H1 (cell line): Measurements from ENCODE around the gene MYO7B. TPM values are rescaled to one million over a fixed set of nuclear protein-coding genes. Genes with fewer than 3 reads are reported as not detected.

Experiments used
- CTCF ChIA-PET: fragments of 300-600 bp; sonication (Branson Sonifier 250); formaldehyde crosslinking; loops from one replicate; lab custom pipeline; 2021; ENCODE audit not compliant: partially characterized antibody; lab: Charles Lee
- POLR2A ChIA-PET: fragments of 300-600 bp; sonication (Branson Sonifier 250); formaldehyde crosslinking; loops from one replicate; lab custom pipeline; 2021; ENCODE audit warnings: inconsistent platforms; ENCODE audit not compliant: partially characterized antibody; lab: Charles Lee
- DNase-seq, 2 experiments: peaks; one replicate each; pipeline versions ENCODE4 v3.0.0 to v3.0.0-alpha.2; 2010 to 2022; ENCODE audit warnings: low spot score in 2 of 2, low read depth in 1 of 2, mixed read lengths in 1 of 2
- FAIRE-seq: peaks from 2 replicates; lab custom pipeline; 2011; peaks lifted over from hg19 to GRCh38; lab: Jason Lieb, UNC
- H2AFZ ChIP-seq: 2 replicates; pipeline ENCODE4 v1.8.1; 2012; ENCODE audit warnings: low read length, inconsistent platforms
- H2AK5ac ChIP-seq: 2 replicates; pipeline ENCODE4 v1.6.1; 2013; ENCODE audit warnings: low read depth, low read length
- H2BK120ac ChIP-seq: replicated peaks from 2 replicates; pipeline ENCODE3; 2013; ENCODE audit warnings: low read depth, low read length, inconsistent platforms
- H2BK12ac ChIP-seq: 2 replicates; pipeline ENCODE4 v1.6.1; 2013; ENCODE audit warnings: low read depth, low read length
- H2BK15ac ChIP-seq: 2 replicates; pipeline ENCODE4 v1.6.1; 2013; ENCODE audit warnings: low read length
- H2BK20ac ChIP-seq: 2 replicates; pipeline ENCODE4 v1.6.1; 2013; ENCODE audit warnings: low read length
- H2BK5ac ChIP-seq: 2 replicates; pipeline ENCODE4 v1.6.1; 2013; ENCODE audit warnings: low read depth, low read length
- H3K14ac ChIP-seq: 2 replicates; pipeline ENCODE4 v1.6.1; 2013; ENCODE audit warnings: inconsistent platforms; ENCODE audit not compliant: insufficient read length
- H3K18ac ChIP-seq: 2 replicates; pipeline ENCODE4 v1.6.1; 2013; ENCODE audit warnings: low read length; ENCODE audit errors: extremely low read depth
- H3K23ac ChIP-seq: 2 replicates; pipeline ENCODE4 v1.6.1; 2013; ENCODE audit warnings: inconsistent platforms; ENCODE audit not compliant: insufficient read length
- H3K23me2 ChIP-seq: 2 replicates; pipeline ENCODE4 v1.6.1; 2013; ENCODE audit warnings: low read depth, low read length
- H3K27ac ChIP-seq: 2 replicates; pipeline ENCODE4 v1.6.1; 2011; ENCODE audit warnings: low read depth, low read length, inconsistent platforms
- H3K27me3 ChIP-seq, 4 experiments: replicated peaks in 1 of 4; 1 replicate in 1 of 4; 2 replicates in 3 of 4; pipeline versions ENCODE4 v1.6.1 to v1.8.1; 2011 to 2013; ENCODE audit warnings: low read length in 3 of 4, mild to moderate bottlenecking in 3 of 4, inconsistent platforms in 2 of 4, mixed read lengths in 2 of 4, moderate library complexity in 1 of 4; ENCODE audit not compliant: control insufficient read depth in 3 of 4, insufficient read depth in 3 of 4; ENCODE audit errors: extremely low read depth in 1 of 4
- H3K36me3 ChIP-seq, 4 experiments: 2 replicates each; pipeline versions ENCODE4 v1.6.1 to v1.8.1; 2011 to 2013; ENCODE audit warnings: mild to moderate bottlenecking in 4 of 4, low read length in 3 of 4, moderate library complexity in 2 of 4, control low read depth in 1 of 4, inconsistent platforms in 1 of 4; ENCODE audit not compliant: insufficient read depth in 4 of 4, control insufficient read depth in 2 of 4
- H3K4ac ChIP-seq: replicated peaks from 2 replicates; pipeline ENCODE3; 2013; ENCODE audit warnings: low read length, low read depth, mixed read lengths, inconsistent platforms; ENCODE audit not compliant: insufficient read length
- H3K4me1 ChIP-seq, 4 experiments: replicated peaks in 1 of 4; 1 replicate in 1 of 4; 2 replicates in 3 of 4; pipeline versions ENCODE4 v1.6.1 to v1.8.1; 2011 to 2013; ENCODE audit warnings: low read length in 3 of 4, inconsistent platforms in 2 of 4, mixed read lengths in 1 of 4; ENCODE audit not compliant: insufficient read depth in 4 of 4, control insufficient read depth in 3 of 4
- H3K4me2 ChIP-seq, 2 experiments: 2 replicates each; pipeline versions ENCODE4 v1.6.1 to v1.8.1; 2011 to 2013; ENCODE audit warnings: low read depth in 2 of 2, low read length in 2 of 2, control low read depth in 1 of 2, inconsistent platforms in 1 of 2, mild to moderate bottlenecking in 1 of 2; ENCODE audit not compliant: insufficient read depth in 1 of 2
- H3K4me3 ChIP-seq, 4 experiments: fragments of 200-600, 300-600 bp in 1 of 4; sonication (generic), shearing (Covaris generic), sonication (Bioruptor Twin) in 1 of 4; 2 replicates each; pipeline versions ENCODE4 v1.5.1 to v1.8.1; 2011 to 2016; ENCODE audit warnings: low read length in 4 of 4, low read depth in 3 of 4, control low read depth in 2 of 4, inconsistent platforms in 2 of 4, mild to moderate bottlenecking in 2 of 4, mixed read lengths in 1 of 4, moderate library complexity in 1 of 4; ENCODE audit not compliant: insufficient read depth in 2 of 4; ENCODE audit errors: extremely low read depth in 1 of 4
- H3K56ac ChIP-seq: replicated peaks from 2 replicates; pipeline ENCODE3; 2013; ENCODE audit warnings: low read depth, mild to moderate bottlenecking, mixed read lengths, low read length, inconsistent platforms; ENCODE audit not compliant: insufficient read length
- H3K79me1 ChIP-seq: 2 replicates; pipeline ENCODE4 v1.6.1; 2013; ENCODE audit warnings: low read depth, low read length, control low read depth
- H3K79me2 ChIP-seq, 2 experiments: 2 replicates each; pipeline versions ENCODE4 v1.6.1 to v1.8.1; 2012 to 2013; ENCODE audit warnings: low read length in 2 of 2, mild to moderate bottlenecking in 2 of 2, inconsistent platforms in 1 of 2; ENCODE audit not compliant: insufficient read depth in 2 of 2, control insufficient read depth in 1 of 2
- H3K9ac ChIP-seq, 4 experiments: replicated peaks in 1 of 4; 1 replicate in 1 of 4; 2 replicates in 3 of 4; pipeline versions ENCODE4 v1.6.1 to v1.8.1; 2011 to 2013; ENCODE audit warnings: low read depth in 3 of 4, low read length in 3 of 4, control low read depth in 2 of 4, mild to moderate bottlenecking in 2 of 4, moderate library complexity in 2 of 4, inconsistent platforms in 1 of 4; ENCODE audit errors: extremely low read depth in 1 of 4
- H3K9me3 ChIP-seq, 2 experiments: 2 replicates each; pipeline versions ENCODE4 v1.6.1 to v1.8.1; 2012 to 2013; ENCODE audit warnings: mild to moderate bottlenecking in 2 of 2, moderate library complexity in 2 of 2, control low read depth in 1 of 2, inconsistent platforms in 1 of 2, low read depth in 1 of 2, low read length in 1 of 2, mixed read lengths in 1 of 2; ENCODE audit not compliant: insufficient read depth in 2 of 2
- H4K20me1 ChIP-seq, 2 experiments: replicated peaks in 1 of 2; 2 replicates each; pipeline versions ENCODE3 to v1.8.1; 2011 to 2013; ENCODE audit warnings: inconsistent platforms in 2 of 2, low read length in 2 of 2, mild to moderate bottlenecking in 1 of 2; ENCODE audit not compliant: insufficient read depth in 2 of 2, control insufficient read depth in 1 of 2
- H4K5ac ChIP-seq: 2 replicates; pipeline ENCODE4 v1.6.1; 2013; ENCODE audit warnings: low read length, low read depth, mixed read lengths, inconsistent platforms; ENCODE audit not compliant: insufficient read length
- H4K8ac ChIP-seq: 2 replicates; pipeline ENCODE4 v1.8.0; 2013; ENCODE audit warnings: mild to moderate bottlenecking, moderate library complexity, low read length, inconsistent platforms; ENCODE audit not compliant: insufficient read depth; ENCODE audit errors: extremely low read depth
- H4K91ac ChIP-seq: replicated peaks from 2 replicates; pipeline ENCODE3; 2013; ENCODE audit warnings: low read length, mixed read lengths, inconsistent platforms; ENCODE audit not compliant: insufficient read length
- BACH1 ChIP-seq: IDR thresholded peaks from 2 replicates; pipeline ENCODE4 v1.6.1; 2012; ENCODE audit warnings: low read length, improper control_type of control experiment
- CBX5 ChIP-seq: fragments of 300-800, 300-1000 bp; sonication (generic); IDR thresholded peaks from 2 replicates; pipeline ENCODE4 v1.7.1; 2016; ENCODE audit warnings: antibody characterized with exemption, low read length, low read depth
- CTCF ChIP-seq, 3 experiments: IDR thresholded peaks; 1 replicate in 2 of 3; 2 replicates in 1 of 3; pipeline versions ENCODE4 v1.5.1 to v1.6.1; 2011; ENCODE audit warnings: low read length in 3 of 3, mild to moderate bottlenecking in 3 of 3, inconsistent platforms in 2 of 3, low read depth in 1 of 3, moderate library complexity in 1 of 3; ENCODE audit not compliant: insufficient read depth in 1 of 3; ENCODE audit errors: control extremely low read depth in 1 of 3
- EGR1 ChIP-seq: IDR thresholded peaks from 2 replicates; pipeline ENCODE4 v1.6.1; 2011; ENCODE audit warnings: low read depth, low read length, borderline replicate concordance
- KDM4A ChIP-seq: IDR thresholded peaks from one replicate; pipeline ENCODE4 v1.7.1; 2012; ENCODE audit warnings: low read depth, mild to moderate bottlenecking, moderate library complexity, low read length, inconsistent platforms; ENCODE audit not compliant: severe bottlenecking
- MAFK ChIP-seq: IDR thresholded peaks from 2 replicates; pipeline ENCODE4 v1.6.1; 2012; ENCODE audit warnings: low read depth, mild to moderate bottlenecking, improper control_type of control experiment, low read length
- POLR2A ChIP-seq, 2 experiments: IDR thresholded peaks; 1 replicate in 1 of 2; 2 replicates in 1 of 2; pipeline ENCODE4 v1.6.1; 2011; ENCODE audit warnings: low read depth in 2 of 2, low read length in 2 of 2, mild to moderate bottlenecking in 2 of 2; ENCODE audit errors: control extremely low read depth in 1 of 2
- RAD21 ChIP-seq, 2 experiments: IDR thresholded peaks in 1 of 2; conservative IDR thresholded peaks in 1 of 2; 2 replicates each; pipeline ENCODE4 v1.6.1; 2011; ENCODE audit warnings: low read depth in 2 of 2, low read length in 2 of 2, improper control_type of control experiment in 1 of 2, inconsistent platforms in 1 of 2, mild to moderate bottlenecking in 1 of 2, moderate library complexity in 1 of 2
- RXRA ChIP-seq: IDR thresholded peaks from 2 replicates; pipeline ENCODE4 v1.6.1; 2011; ENCODE audit warnings: low read depth, mild to moderate bottlenecking, low read length, moderate library complexity; ENCODE audit not compliant: insufficient read depth
- SIX5 ChIP-seq: IDR thresholded peaks from 2 replicates; pipeline ENCODE4 v1.6.1; 2011; ENCODE audit warnings: mild to moderate bottlenecking, low read depth, low read length
- TBP ChIP-seq: IDR thresholded peaks from 2 replicates; pipeline ENCODE4 v1.6.1; 2011; ENCODE audit warnings: low read depth, low read length, improper control_type of control experiment
- WGBS, 2 experiments: shearing (Covaris generic) in 1 of 2; methylation state at CpG; one replicate each; pipeline versions ENCODE4 v1.1.6 to v1.1.7; 2013 to 2015; ENCODE audit warnings: low lambda C conversion rate in 2 of 2, mixed read lengths in 2 of 2, inconsistent platforms in 1 of 2, low coverage in 1 of 2, missing lambda C conversion rate in 1 of 2; ENCODE audit not compliant: insufficient replicate concordance in 2 of 2, insufficient coverage in 1 of 2, insufficient read length in 1 of 2; ENCODE audit errors: extremely low coverage in 1 of 2, missing lambda C conversion rate in 1 of 2; 5-methylcytosine and 5-hydroxymethylcytosine counted together
- polyA plus RNA-seq, 7 experiments: library from polyadenylated mRNA; depleted of rRNA in 3 of 7; stranded (reverse) in 5 of 7; unstranded in 2 of 7; fragments of >200 nt in 5 of 7; fragments of 200-250 nt in 2 of 7; gene quantifications; 1 replicate in 5 of 7; 2 replicates in 1 of 7; 4 replicates in 1 of 7; pipeline versions ENCODE4 v1.2.1 to v1.2.3, GENCODE V29; 2011 to 2013; ENCODE audit warnings: missing spikeins in 2 of 7, mixed read lengths in 2 of 7
- total RNA-seq: library from RNA; stranded (reverse); fragmentation: NEBNext Ultra II Directional; extraction: Animal tissue kit (Norgen Biotek cat#: 25700); gene quantifications from 2 replicates; pipeline ENCODE4 v1.2.1, GENCODE V29; 2021
- TF ChIP-seq, protein P1 (sequence below): IDR thresholded peaks from 2 replicates; pipeline ENCODE4 v1.6.1; 2012; ENCODE audit warnings: inconsistent platforms

MYO7B gene
- total and polyA plus RNA-seq, 2 of the 8 experiments (the other 6 are each of a cell fraction or from before 2014, with no cell fraction given), result not detected

GRCh38 chr2:127503491-127503890 is 32.0 kb upstream of the MYO7B start:
- Histone ChIP-seq H3K36me3 (peaks cover 15 to 70% (median 47%) of the 10 kb centered on the region in 4 experiments), H3K14ac (no peak overlapping the region), H2BK120ac (no peak overlapping the region), H4K20me1 (peaks cover 0 to 5% of the 10 kb centered on the region in 2 experiments), H3K4me2 (no peak overlapping the region), H3K4me3 (no peak overlapping the region), H3K23ac (no peak overlapping the region), H3K27ac (no peak overlapping the region), H3K4me1 (no peaks in the 10 kb centered on the region), H2BK12ac (no peak overlapping the region), H3K79me2 (peaks cover 6 to 24% of the 10 kb centered on the region in 2 experiments), H3K9ac (no peak overlapping the region), H4K5ac (no peak overlapping the region), H3K18ac (no peak overlapping the region), H3K4ac (no peak overlapping the region), H3K56ac (no peak overlapping the region), H2BK20ac (no peak overlapping the region), H2AFZ (no peak overlapping the region), H2BK5ac (no peak overlapping the region), H3K9me3 (no peaks in the 10 kb centered on the region), H3K79me1 (peaks cover 5% of the 10 kb centered on the region; the same call in 1 of the 2 replicates), H3K27me3 (no peaks in the 10 kb centered on the region), H2BK15ac (no peak overlapping the region), H4K8ac (no peak overlapping the region), H4K91ac (no peak overlapping the region), H2AK5ac (no peak overlapping the region), H3K23me2 (no peaks in the 10 kb centered on the region)
- WGBS, 2 experiments, result 95% methylated on average over 2 of the region's 2 CpGs; no CpG with 5 or more reads in 1 of the 2 experiments
- CTCF ChIA-PET, result no interaction called here
- POLR2A ChIA-PET, result no interaction called here
- DNase-seq (no peak), FAIRE-seq (no peak)
- TF ChIP-seq KDM4A (no peak), CBX5 (no peak), CTCF (IDR thresholded peaks at IDR 0.05; ENCODE audit: control extremely low read depth in 1 of 3, insufficient read depth in 1 of 3, low read depth in 1 of 3, low read length in 3 of 3) (no peak), BACH1 (no peak), POLR2A (IDR thresholded peaks at IDR 0.05; ENCODE audit: control extremely low read depth in 1 of 2, low read depth in 2 of 2, low read length in 2 of 2) (no peak), RXRA (no peak), TBP (no peak), EGR1 (no peak), RAD21 (IDR thresholded peaks at IDR 0.05 in 1 of 2, conservative IDR thresholded peaks at IDR 0.05 in 1 of 2; ENCODE audit: low read depth in 2 of 2, low read length in 2 of 2) (no peak), SIX5 (no peak), MAFK (no peak)
- TF ChIP-seq, protein P1, sequence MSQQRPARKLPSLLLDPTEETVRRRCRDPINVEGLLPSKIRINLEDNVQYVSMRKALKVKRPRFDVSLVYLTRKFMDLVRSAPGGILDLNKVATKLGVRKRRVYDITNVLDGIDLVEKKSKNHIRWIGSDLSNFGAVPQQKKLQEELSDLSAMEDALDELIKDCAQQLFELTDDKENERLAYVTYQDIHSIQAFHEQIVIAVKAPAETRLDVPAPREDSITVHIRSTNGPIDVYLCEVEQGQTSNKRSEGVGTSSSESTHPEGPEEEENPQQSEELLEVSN, result no peak
